Activated CD8-positive, alpha-beta memory T cell treated with anti-CD3 and anti-CD28 coated beads, Interleukin-2, amount 50 U/mL, for 24 hours (primary cell): ENCODE results near the gene PCK2.
"Not testable (repeated sequence)": the region's sequence is repeated elsewhere in the genome, so short reads cannot be mapped to it uniquely, and the experiment has no call there.

ENCODE experiments used
- DNase-seq: peaks from one replicate; pipeline ENCODE4 v3.0.0-alpha.2; 2020; ENCODE audit errors: extremely low read depth

The PCK2 gene

DNA sequence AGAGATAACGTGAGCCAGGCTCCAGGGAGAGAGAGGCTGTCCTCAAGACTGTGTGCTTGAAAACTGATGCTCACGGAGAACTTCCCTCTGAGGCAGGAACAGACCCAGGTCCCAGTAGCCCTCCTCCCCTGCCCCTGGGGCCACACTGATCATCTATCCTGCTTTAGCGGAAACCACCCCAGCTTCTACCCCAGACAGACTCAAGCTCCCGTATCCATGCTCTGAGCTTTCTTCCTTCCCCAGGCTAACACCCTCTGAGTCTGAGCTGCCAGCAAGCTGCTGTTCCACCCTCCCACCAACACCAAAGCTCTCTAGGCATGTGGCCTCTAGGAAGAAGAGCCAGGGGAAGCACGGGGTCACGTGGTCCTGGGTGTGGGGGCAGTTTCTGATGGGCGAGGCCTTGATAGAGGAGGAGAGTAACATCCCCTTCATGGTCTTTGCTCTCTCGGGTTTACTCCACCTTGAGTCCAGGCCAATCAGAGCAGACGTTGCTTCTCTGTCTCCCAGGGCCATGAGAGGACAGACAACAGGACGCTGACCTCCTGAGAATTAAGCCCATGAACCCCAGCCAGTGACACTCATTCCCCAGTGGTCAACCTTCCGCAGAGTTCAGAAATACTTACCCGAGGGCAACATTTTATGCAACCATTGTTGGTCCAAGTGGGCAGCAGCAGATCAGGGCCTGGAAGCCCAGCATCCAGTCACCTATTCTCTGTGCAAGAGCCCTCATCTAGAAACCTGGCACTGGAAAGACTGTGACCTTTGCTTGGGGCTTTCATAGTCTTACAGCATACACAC is 1.4 kb downstream of the PCK2 start:
- no peak for DNase-seq

DNA sequence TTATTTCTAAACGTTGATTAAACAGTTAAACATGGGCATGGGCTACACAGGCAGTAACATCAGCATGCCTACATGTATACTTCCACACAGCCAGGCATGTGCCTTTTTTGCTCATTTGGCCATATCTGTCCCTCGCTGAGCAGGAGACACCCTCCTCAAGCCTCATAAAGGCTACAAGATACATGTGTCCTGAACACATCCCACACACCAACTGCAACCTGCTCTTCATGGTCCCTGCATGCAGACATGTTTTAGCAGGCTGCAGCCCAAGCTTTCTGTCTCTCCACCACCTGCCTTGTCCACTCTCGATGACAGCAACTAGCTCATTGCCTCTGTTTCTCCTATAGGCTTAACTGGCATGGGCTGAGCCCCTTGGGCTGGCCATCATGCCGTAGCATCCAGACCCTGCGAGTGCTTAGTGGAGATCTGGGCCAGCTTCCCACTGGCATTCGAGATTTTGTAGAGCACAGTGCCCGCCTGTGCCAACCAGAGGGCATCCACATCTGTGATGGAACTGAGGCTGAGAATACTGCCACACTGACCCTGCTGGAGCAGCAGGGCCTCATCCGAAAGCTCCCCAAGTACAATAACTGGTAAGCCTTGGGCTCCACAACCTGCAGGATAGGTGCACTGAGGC is 2.6 kb downstream of the PCK2 start:
- no peak for DNase-seq

- DNase-seq: no peak
Observed at GRCh38 chr14:24098229-24098926, 4.3 kb downstream of the PCK2 start.

- no peak for DNase-seq
Observed at GRCh38 chr14:24098927-24099813, 5.1 kb downstream of the PCK2 start.

DNA sequence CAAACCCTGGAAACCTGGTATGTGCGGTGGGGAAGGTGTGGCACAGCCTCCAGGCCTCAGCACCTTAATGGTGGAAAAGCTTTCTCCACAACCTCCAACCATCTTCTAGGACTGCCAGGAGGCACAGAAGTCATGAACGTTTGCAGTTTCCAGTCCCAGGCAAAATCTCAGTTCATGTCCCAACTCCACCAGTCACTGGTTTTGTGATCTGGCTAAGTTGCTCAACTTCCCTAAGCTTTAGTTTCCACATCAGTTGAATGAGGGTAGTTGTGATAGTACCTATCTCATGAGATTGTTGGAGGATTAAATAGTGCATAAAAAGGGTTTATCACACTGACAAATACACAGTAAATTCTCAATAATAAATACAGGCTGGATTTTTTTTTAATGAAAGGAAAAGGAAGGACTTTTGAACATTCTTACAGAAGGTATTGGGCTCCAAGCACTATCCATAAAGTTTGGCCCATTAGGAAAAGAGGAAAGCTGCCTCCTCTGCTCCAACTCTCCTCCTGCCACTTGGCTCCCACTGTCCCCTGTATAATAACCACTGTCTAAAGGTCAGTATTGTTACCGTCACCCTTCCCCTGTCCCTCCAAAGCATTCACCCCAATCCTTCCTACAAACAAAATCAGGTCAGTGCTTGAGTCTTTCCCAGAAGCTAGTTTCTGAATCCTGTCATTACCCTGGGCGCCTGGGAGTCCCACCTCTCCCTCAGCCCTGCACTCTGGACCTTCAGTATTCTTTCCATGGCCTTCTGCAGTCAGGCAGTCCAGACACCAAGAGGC is 6.3 kb downstream of the PCK2 start:
- no peak for DNase-seq

DNA sequence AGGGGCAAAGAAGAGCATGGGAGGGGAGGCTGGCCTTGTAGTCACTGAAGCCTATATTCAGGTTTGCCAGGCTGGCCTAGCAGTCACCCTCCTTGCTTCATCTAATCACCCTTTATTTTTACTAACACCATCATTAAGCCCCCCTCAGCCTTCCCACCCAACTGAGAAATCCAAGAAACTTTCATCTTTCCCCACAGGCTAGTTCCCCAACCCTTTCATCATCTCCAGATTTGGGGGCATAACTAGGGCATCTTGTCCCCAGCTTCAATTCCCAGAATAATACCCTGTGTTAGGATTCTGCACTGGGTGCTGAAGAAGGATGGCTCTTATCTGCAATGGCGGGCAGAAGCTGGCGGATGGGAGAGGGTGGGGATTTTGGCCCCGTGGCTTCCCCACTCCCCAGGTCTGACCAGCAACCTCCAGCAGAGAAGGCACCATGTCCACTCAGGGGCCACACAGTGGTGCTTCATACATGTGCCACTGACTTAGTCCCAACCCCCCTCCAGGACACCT is 6.9 kb downstream of the PCK2 start:
- DNase-seq: no peak

- DNase-seq: no peak
Observed at GRCh38 chr14:24102357-24103048, 8.4 kb downstream of the PCK2 start.

DNA sequence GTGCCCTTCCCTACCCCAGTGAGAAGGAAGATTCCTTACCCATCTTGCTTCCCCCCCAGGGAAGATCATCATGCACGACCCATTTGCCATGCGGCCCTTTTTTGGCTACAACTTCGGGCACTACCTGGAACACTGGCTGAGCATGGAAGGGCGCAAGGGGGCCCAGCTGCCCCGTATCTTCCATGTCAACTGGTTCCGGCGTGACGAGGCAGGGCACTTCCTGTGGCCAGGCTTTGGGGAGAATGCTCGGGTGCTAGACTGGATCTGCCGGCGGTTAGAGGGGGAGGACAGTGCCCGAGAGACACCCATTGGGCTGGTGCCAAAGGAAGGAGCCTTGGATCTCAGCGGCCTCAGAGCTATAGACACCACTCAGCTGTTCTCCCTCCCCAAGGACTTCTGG is 9.3 kb downstream of the PCK2 start:
- DNase-seq: no peak

DNA sequence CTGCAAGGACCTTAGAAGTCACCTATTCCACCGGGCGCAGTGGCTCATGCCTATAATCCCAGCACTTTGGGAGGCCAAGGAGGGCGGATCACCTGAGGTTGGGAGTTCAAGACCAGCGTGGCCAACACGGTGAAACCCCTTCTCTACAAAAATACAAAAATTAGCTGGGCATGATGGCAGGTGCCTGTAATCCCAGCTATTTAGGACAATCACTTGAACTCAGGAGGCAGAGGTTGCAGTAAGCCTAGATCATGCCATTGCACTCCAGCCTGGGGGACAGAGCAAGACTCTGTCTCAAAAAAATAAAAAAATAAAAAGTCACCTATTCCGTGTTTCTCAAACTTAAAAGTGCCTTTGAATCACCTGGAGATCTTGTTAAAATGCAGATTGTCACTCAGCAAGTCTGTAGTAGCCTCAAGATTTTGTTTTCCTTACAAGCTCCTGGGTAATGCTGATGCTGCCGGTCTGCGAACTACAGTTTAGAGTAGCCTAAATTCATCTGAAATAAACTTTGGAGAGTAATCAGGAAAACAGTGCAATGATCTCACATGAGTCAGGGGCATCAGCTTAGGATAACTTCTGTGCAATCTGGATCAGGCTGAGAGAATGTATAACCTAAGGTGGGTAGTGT is 11.6 kb downstream of the PCK2 start:
- not testable (repeated sequence) for DNase-seq

DNA sequence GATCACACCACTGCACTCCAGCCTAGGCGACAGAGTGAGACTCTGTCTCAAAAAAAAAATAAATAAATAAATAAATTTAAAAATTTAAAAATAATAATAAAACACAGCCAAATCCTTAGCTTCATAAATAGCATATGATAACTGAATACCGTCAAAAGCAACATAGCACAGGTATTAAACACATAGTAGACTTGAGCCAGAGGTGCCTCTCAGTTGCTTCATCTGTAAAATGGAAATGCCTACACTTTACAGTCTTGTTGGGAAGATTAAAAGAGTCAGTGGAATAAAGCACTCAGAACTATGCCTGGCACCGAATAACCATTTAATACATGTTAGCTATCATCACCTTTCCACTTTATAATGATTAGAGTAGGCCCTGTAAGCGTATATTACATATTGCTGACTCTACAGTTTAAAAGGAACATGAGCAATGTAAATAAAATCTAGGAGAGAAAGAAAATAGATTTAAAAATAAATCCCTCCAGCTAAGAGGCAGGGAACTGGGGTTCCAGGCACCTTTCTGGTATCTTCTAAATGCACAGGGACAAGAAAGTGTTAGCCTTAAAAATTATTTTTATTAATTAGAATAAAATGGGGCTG is 12.7 kb downstream of the PCK2 start:
- no peak for DNase-seq

GRCh38 chr14:24108336-24108874 is 14.3 kb downstream of the PCK2 start:
- no peak for DNase-seq

GRCh38 chr14:24110060-24110459 is 15.9 kb downstream of the PCK2 start:
- no peak for DNase-seq

DNA sequence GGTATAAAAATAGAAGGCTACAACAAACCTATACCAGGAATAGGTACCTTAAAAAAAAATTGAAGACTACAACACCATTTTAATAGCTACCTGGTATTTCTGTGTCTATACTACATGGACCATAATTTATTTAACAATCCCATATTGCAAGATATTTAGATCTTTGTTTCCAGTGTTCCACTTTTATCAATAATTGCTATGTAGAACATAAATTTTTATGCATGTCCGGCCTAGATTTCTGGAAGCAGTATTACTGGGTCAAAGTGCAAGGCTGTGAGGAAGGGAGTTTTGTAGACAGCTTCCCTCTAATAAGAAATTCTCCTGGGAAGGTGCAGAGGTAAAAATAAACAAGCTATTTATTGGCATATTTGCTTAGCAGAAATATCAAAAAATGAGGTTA is 16.4 kb downstream of the PCK2 start:
- no peak for DNase-seq

DNA sequence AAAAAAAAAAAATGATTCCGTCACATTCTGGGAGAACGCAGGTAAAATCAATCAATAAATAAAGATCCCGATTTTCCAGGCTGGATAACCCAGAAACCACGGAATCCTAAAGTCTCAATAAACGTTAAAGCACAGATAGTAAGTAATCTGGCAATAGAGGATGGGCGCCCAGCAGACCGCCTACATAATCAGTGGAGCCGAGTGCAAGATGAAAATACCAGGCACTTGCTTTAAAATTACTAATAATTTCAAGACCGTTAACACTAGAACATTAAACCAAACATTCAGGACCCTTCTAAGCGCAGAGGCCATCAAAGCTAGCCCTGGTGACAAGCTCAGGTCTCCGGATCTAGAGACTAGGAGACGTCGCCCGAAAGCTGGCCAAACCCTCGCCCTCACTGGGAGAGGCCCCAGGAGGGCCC is 19.3 kb downstream of the PCK2 start:
- no peak for DNase-seq

DNA sequence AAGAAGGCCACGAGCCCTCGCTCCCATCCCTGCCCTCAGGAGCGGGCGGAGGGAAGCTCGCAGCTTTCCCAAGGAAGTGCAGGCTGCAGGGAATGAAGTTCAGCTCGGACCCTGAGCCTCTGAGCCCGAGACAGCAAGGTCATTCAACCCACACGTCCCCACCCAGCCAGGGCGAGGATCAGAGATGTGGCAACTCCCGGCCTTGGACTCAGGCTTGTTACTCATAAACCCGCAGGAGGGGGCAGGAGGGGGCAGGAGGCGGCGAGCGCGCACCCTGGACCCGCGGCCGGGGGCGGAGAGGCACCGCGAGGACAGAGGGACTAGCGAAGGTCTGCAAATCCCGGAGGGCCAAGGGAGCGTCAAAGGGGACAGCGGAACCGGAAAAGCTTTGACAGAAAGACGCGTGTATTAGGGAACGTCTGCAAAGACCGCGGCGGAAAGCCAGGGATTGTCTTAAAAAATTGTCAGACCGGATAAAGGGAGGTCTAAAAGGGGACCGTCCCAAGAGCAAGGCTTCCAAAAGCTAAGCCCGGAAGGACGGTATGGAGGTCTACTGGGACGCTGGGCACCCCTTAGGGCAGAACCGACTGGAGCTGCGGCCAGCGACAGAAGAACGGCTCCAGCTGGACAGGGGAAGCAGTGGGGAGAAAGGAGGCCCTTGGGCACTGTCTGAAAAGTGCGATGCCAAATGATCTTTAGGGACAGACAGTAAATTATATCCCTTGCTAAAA is 19.9 kb downstream of the PCK2 start:
- peak; percentile 57 for DNase-seq

DNA sequence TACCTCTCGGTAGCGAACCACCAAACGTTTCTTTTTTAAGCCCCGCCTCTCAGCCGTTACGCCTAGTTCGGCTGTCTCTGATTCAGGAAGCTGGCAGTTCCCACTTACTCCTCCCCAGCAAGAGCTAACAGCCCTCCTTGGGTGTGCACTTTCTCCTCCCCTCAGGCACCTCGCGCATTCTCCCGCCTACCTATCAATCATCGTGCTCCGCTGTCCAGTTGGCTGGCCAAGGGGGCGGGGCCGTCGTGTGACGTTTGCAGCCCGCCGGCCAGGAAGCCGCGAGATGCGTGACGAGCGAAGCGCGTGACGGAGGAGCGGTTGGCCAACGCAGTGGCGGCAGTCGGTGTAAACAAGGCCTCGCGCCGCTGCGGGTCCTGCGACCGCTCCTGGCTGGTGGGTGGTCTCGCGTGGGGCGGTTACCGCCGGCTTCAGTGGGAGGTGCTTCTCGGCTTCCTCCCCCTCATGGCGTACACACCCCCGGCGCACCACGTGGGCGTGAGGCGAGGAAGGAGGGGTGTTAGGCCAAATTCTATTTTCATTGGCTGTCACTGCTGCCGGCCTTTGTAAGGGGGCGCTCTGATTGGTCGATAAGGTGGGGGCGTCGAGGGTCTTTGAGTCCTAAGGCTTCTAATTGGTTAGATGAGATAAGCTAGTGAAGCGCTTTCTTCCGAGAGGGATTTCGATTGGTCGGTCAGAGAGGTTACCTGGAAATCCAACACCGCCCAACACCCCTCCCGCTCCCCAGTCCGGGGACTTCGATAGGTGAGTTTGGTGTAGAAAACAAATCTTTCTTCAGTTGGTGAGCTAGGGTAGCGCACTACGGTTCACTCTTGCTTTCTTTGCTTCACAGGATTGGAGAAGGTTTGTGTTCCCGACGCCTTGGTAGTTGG is 20.7 kb downstream of the PCK2 start, which contains the start of the genes DCAF11 and NRL:
DCAF11 (plus strand) TSS at position 246 of the 890 bp plus-strand sequence. CDS start 818 bp downstream, outside the sequence.
NRL (minus strand) TSS at position 418 of the 890 bp plus-strand sequence. CDS start 32,101 bp downstream, outside the sequence.
- peak; percentile 94 for DNase-seq
